Natural killer cell (primary cell): Measurements from ENCODE around the gene SMS. TPM values are rescaled to one million over a fixed set of nuclear protein-coding genes. Genes with fewer than 3 reads are reported as not detected.

Experiments
- ATAC-seq, 3 donors: fragments of 150-1000 bp in 2 of 3; fragments of 200-7000 bp in 1 of 3; cut with Tn5 transposase; 1 replicate in 1 of 3; 2 replicates in 2 of 3; pipeline ENCODE4 v1.10.0; 2021; ENCODE audit warnings: mild to moderate bottlenecking in 2 of 3, moderate library complexity in 2 of 3
- DNase-seq, 2 donors: peaks; one replicate each; pipeline versions ENCODE4 v3.0.0 to v3.0.0-alpha.2; 2013 to 2021; ENCODE audit warnings: mixed read lengths in 1 of 2
- H3K27ac ChIP-seq: one replicate; pipeline ENCODE4 v1.5.1; 2013; ENCODE audit warnings: mild to moderate bottlenecking, low read length
- H3K27me3 ChIP-seq: one replicate; pipeline ENCODE4 v1.6.1; 2013; ENCODE audit warnings: low read length; ENCODE audit not compliant: control insufficient read depth, insufficient read depth
- H3K36me3 ChIP-seq: one replicate; pipeline ENCODE4 v1.6.1; 2013; ENCODE audit warnings: low read length; ENCODE audit not compliant: control insufficient read depth, insufficient read depth
- H3K4me1 ChIP-seq: one replicate; pipeline ENCODE4 v1.6.1; 2013; ENCODE audit warnings: low read length; ENCODE audit not compliant: control insufficient read depth, insufficient read depth
- H3K4me3 ChIP-seq: one replicate; pipeline ENCODE4 v1.5.1; 2013; ENCODE audit warnings: low read length
- H3K9me3 ChIP-seq: one replicate; pipeline ENCODE4 v1.6.1; 2013; ENCODE audit warnings: low read length; ENCODE audit not compliant: control insufficient read depth, insufficient read depth
- H3K27ac Mint-ChIP-seq, 2 donors: one replicate each; pipeline ENCODE4 v1.8.0; 2022; ENCODE audit warnings: mild to moderate bottlenecking in 2 of 2, mixed read lengths in 2 of 2, moderate library complexity in 1 of 2
- H3K27me3 Mint-ChIP-seq, 2 donors: one replicate each; pipeline ENCODE4 v1.8.0; 2022; ENCODE audit warnings: low read depth in 2 of 2, mixed read lengths in 2 of 2
- H3K36me3 Mint-ChIP-seq: one replicate; pipeline ENCODE4 v1.8.0; 2022; ENCODE audit warnings: mixed read lengths
- H3K4me1 Mint-ChIP-seq, 2 donors: one replicate each; pipeline ENCODE4 v1.8.0; 2022; ENCODE audit warnings: mixed read lengths in 2 of 2
- H3K4me3 Mint-ChIP-seq: one replicate; pipeline ENCODE4 v1.8.0; 2022; ENCODE audit warnings: mild to moderate bottlenecking, moderate library complexity, mixed read lengths
- H3K9me3 Mint-ChIP-seq, 2 donors: one replicate each; pipeline ENCODE4 v1.8.0; 2022; ENCODE audit warnings: mixed read lengths in 2 of 2
- WGBS: methylation state at CpG from one replicate; pipeline ENCODE4 v1.1.7; 2013; ENCODE audit warnings: missing lambda C conversion rate; ENCODE audit not compliant: insufficient coverage; 5-methylcytosine and 5-hydroxymethylcytosine counted together
- intact Hi-C: fragments of 100-400 bp; cut with micrococcal nuclease; formaldehyde crosslinking; loops from one replicate; pipeline ENCODE4 v1.14.2; 2022
- total RNA-seq, 4 donors: library from RNA; stranded (reverse); fragments of 120-200 nt in 1 of 4; gene quantifications; one replicate each; pipeline versions ENCODE4 v1.2.3 to v1.2.4, GENCODE V29; 2013 to 2022
- TF ChIP-seq, protein P1 (sequence below): fragments of 200-600 bp; IDR thresholded peaks from one replicate; pipeline ENCODE4 v1.8.0; 2022; ENCODE audit warnings: antibody characterized with exemption

Gene SMS
- total RNA-seq, 3 donors from 2014 or later (not counting 1 experiment from before 2014, with no cell fraction given), result 14.9 to 19.4 (median 18.6) TPM

DNA sequence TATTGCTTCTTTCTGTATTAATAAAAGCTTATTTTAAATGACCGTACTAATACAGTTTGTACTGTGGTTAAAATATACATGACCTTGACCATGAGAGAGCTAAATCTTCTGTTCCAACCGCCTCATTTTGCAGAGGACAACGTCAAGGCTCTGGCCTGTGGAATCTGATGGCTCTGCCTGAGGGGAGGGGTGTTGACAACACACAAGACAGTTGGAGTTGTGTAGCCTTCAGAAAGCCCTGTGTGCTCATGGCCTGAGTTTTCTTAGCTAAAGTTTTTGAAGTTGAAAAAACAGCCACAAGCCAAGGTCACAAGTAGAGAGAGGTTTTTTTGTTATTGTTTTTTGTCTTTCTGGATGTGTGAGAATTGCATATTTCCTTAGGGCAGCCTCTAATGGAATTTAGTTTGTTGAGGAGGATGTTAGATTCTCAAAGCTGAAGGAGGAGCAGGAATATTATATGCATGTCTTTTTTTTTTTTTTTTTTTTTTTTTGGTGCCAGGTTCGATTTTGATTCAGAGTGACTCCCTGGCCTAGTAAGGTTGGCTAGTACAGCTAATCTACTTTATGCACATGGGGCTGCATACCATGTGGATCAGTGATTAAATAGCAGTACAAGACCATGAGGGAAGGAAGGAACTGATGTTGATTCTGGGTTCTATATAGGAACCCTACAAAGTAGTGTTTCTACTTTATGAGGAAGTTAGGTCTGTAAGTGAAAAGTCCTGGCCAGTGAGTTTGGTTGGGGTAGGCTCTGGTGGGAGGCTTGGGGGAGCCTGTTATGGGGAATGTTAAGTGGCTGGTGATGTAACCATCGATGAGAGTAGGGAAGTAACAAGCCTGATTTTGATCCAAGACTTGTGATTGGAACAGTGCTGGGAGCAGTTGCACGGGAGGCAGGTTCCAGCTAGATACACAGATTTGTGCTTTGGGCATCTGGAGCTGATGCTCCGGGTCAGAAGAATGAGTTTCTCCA is 20.3 kb downstream of the SMS start:
- TF ChIP-seq, protein P1, sequence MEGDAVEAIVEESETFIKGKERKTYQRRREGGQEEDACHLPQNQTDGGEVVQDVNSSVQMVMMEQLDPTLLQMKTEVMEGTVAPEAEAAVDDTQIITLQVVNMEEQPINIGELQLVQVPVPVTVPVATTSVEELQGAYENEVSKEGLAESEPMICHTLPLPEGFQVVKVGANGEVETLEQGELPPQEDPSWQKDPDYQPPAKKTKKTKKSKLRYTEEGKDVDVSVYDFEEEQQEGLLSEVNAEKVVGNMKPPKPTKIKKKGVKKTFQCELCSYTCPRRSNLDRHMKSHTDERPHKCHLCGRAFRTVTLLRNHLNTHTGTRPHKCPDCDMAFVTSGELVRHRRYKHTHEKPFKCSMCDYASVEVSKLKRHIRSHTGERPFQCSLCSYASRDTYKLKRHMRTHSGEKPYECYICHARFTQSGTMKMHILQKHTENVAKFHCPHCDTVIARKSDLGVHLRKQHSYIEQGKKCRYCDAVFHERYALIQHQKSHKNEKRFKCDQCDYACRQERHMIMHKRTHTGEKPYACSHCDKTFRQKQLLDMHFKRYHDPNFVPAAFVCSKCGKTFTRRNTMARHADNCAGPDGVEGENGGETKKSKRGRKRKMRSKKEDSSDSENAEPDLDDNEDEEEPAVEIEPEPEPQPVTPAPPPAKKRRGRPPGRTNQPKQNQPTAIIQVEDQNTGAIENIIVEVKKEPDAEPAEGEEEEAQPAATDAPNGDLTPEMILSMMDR, result no peak

DNA sequence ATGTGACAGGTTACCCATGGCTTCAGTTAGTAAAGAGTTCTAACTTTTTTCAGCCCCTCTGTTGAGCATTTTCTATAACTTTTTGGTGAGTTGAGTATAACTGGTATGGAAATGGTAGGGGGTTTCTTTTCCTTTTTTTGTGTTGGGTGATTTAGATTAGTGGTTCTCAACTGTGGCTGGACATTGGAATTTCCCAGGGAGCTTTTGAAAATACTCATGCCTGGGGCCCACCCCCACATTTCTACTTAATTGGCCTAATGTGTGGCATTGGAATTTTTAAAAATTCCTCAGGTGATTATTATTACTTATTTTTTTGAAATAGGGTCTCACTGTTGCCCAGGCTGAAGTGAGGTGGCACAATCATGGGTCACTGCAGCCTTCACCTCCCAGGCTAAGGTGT is 21.9 kb downstream of the SMS start:
- Mint-ChIP-seq H3K4me3 (no peak overlapping the region), H3K36me3 (no peaks in the 10 kb centered on the region), H3K4me1 (peaks cover 23 to 26% of the 10 kb centered on the region in 2 donors), H3K9me3 (no peaks in the 10 kb centered on the region), H3K27me3 (no peaks in the 10 kb centered on the region), H3K27ac (no peak overlapping the region)
- H3K36me3 ChIP-seq, result no peaks in the 10 kb centered on the region
- no peaks in the 10 kb centered on the region for H3K27me3 ChIP-seq
- H3K4me3 ChIP-seq, result no peak overlapping the region
- DNase-seq (no peak), ATAC-seq (no peak)
- intact Hi-C loops, result no loop called here
- H3K27ac ChIP-seq, result no peak overlapping the region
- peaks cover 4% of the 10 kb centered on the region for H3K4me1 ChIP-seq
- H3K9me3 ChIP-seq, result no peaks in the 10 kb centered on the region
- TF ChIP-seq, protein P1, result no peak

More for the DNA sequence above, 20.3 kb downstream of the SMS start:
- DNase-seq (no peak), ATAC-seq (no peak)
- Mint-ChIP-seq H3K9me3 (no peaks in the 10 kb centered on the region), H3K27ac (peak overlapping the region in 1 of 2 donors; percentile 68), H3K27me3 (no peaks in the 10 kb centered on the region), H3K4me3 (no peak overlapping the region), H3K4me1 (peaks cover 23 to 26% of the 10 kb centered on the region in 2 donors), H3K36me3 (no peaks in the 10 kb centered on the region)
- H3K9me3 ChIP-seq, result no peaks in the 10 kb centered on the region
- H3K4me1 ChIP-seq, result peaks cover 4% of the 10 kb centered on the region
- no peak overlapping the region for H3K27ac ChIP-seq
- intact Hi-C loops, result no loop called here
- WGBS, result 81% methylated on average over 4 of the region's 7 CpGs
- no peaks in the 10 kb centered on the region for H3K36me3 ChIP-seq
- no peaks in the 10 kb centered on the region for H3K27me3 ChIP-seq
- H3K4me3 ChIP-seq, result no peak overlapping the region

DNA sequence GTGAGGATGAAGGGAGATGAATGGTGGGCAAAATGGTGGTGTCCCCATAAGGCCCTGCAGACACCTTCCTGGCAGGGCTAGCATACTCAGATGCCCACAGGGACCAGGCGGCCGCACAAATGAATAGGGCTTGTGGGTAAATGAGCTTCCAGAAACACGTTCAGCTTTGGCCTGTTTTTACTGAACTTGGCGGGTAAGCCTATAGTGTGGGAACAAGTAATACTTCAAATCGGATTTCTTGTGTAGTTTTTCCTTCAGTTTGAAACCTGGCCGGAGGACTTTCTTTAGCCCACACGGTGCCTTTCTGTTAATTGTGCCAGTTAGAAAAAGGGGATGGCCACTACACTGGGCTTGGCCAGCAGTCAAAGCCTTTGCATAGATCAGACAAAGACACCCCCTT is 22.8 kb downstream of the SMS start:
- H3K4me3 Mint-ChIP-seq, result no peak overlapping the region
- Histone ChIP-seq H3K4me3 (no peak overlapping the region), H3K36me3 (peaks cover 2% of the 10 kb centered on the region), H3K27ac (no peak overlapping the region), H3K4me1 (peaks cover 4% of the 10 kb centered on the region), H3K27me3 (no peaks in the 10 kb centered on the region), H3K9me3 (no peaks in the 10 kb centered on the region)
- DNase-seq (no peak), ATAC-seq (no peak)
- peaks cover 23 to 26% of the 10 kb centered on the region in 2 donors for H3K4me1 Mint-ChIP-seq
- TF ChIP-seq, protein P1, result no peak
- WGBS, result 90% methylated on average over 6 of the region's 7 CpGs
- no peak overlapping the region for H3K27ac Mint-ChIP-seq
- H3K9me3 Mint-ChIP-seq, result no peaks in the 10 kb centered on the region
- H3K36me3 Mint-ChIP-seq, result no peaks in the 10 kb centered on the region
- no peaks in the 10 kb centered on the region for H3K27me3 Mint-ChIP-seq
- intact Hi-C loops, result no loop called here
